Measurements from ENCODE around the gene FYN. TPM values are rescaled to one million over a fixed set of nuclear protein-coding genes. Genes with fewer than 3 reads are reported as not detected.

The FYN gene
- total and polyA plus RNA-seq, 2 of the 8 experiments (the other 6 are each of a cell fraction or from before 2014, with no cell fraction given): 46.8 to 97.2 TPM

DNA sequence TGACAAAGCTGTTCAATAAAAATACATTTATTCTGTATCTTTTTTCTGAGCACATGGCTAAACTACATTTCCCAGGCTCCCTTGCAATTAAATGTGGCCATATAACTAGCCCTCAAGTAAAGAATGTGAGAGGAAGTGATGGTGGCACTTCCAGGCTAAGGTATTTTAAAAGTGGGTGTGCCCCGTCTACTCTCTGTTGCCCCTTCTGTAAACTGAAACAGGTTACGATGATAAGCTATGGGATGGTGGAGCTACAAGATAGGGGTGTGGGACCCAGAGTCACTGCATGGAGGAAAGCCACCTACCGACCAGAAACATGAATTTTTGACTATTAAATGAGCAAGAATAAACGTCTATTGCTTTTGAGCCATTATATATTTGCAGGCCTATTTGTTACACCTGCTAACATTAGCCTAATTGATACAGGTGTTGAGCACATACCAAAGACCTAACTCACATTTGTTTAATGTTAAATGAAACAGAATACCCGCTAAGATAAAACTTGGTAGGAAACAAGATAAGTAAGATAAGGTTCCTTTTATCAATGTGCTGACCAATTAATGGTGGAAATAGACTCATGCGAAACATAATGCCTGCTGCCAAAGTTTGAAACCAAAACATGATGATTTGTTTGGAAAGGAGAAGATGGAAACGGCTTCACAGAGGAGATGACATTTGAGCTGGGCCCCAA lies 3.1 kb downstream of the FYN start:
- H2BK20ac ChIP-seq (ENCODE audit: low read length): no peak overlapping the region
- no peaks in the 10 kb centered on the region for H3K36me3 ChIP-seq (ENCODE audit: control insufficient read depth in 2 of 4, insufficient read depth in 4 of 4, low read length in 3 of 4)
- no peak overlapping the region for H4K5ac ChIP-seq (ENCODE audit: insufficient read length, low read depth, low read length)
- H3K27ac ChIP-seq (ENCODE audit: low read depth, low read length): no peak overlapping the region
- no peak overlapping the region for H2AFZ ChIP-seq (ENCODE audit: low read length)
- no peak overlapping the region for H2BK120ac ChIP-seq (replicated peaks; ENCODE audit: low read depth, low read length)
- H4K20me1 ChIP-seq (replicated peaks in 1 of 2; ENCODE audit: control insufficient read depth in 1 of 2, insufficient read depth in 2 of 2, low read length in 2 of 2): peaks cover 0 to 2% of the 10 kb centered on the region in 2 experiments
- no peak overlapping the region for H3K18ac ChIP-seq (ENCODE audit: extremely low read depth, low read length)
- peaks cover 4% of the 10 kb centered on the region; the same call in 1 of the 2 replicates for H3K23me2 ChIP-seq (ENCODE audit: low read depth, low read length)
- H3K4me2 ChIP-seq (ENCODE audit: insufficient read depth in 1 of 2, low read depth in 2 of 2, low read length in 2 of 2): no peak overlapping the region; a peak in 1 of 4 replicates
- peaks cover 7 to 67% of the 10 kb centered on the region in 2 experiments for H3K79me2 ChIP-seq (ENCODE audit: control insufficient read depth in 1 of 2, insufficient read depth in 2 of 2, low read length in 2 of 2)
- no peak overlapping the region for H2BK5ac ChIP-seq (ENCODE audit: low read depth, low read length)
- no peak overlapping the region for H3K23ac ChIP-seq (ENCODE audit: insufficient read length)
- H3K14ac ChIP-seq (ENCODE audit: insufficient read length): no peak overlapping the region
- FAIRE-seq: no peak
- no peaks in the 10 kb centered on the region for H3K9me3 ChIP-seq (ENCODE audit: insufficient read depth in 2 of 2, low read depth in 1 of 2, low read length in 1 of 2)
- CTCF ChIA-PET (ENCODE audit: partially characterized antibody): interaction anchor here (0.8 to 1.4 kb wide), 6 partner anchors 25 to 137 kb away, joined by 3 to 4 read pairs (median 3); no protein-coding TSS in a partner anchor
- WGBS, 2 experiments (ENCODE audit: extremely low coverage in 1 of 2, insufficient coverage in 1 of 2, insufficient read length in 1 of 2, insufficient replicate concordance in 2 of 2, low coverage in 1 of 2, low lambda C conversion rate in 2 of 2, missing lambda C conversion rate in 1 of 2): 84% methylated on average over 7 of the region's 7 CpGs; no CpG with 5 or more reads in 1 of the 2 experiments
- TF ChIP-seq YY1 (IDR thresholded peaks at IDR 0.05; ENCODE audit: low read depth, low read length) (peak; percentile 60; the same call in 1 of the 2 replicates), HDAC2 (IDR thresholded peaks at IDR 0.05; ENCODE audit: borderline replicate concordance in 1 of 2, low read depth in 2 of 2, low read length in 2 of 2) (no peak), RAD21 (IDR thresholded peaks at IDR 0.05 in 1 of 2, conservative IDR thresholded peaks at IDR 0.05 in 1 of 2; ENCODE audit: low read depth in 2 of 2, low read length in 2 of 2) (no peak; a peak in 1 of 4 replicates), GABPA (IDR thresholded peaks at IDR 0.05; ENCODE audit: borderline replicate concordance, insufficient read depth, low read length) (no peak), TAF7 (optimal IDR thresholded peaks at IDR 0.05; ENCODE audit: borderline replicate concordance, low read depth, low read length) (no peak), SIX5 (IDR thresholded peaks at IDR 0.05; ENCODE audit: low read depth, low read length) (peak; percentile 54; the same call in 1 of the 2 replicates)
- TF ChIP-seq, protein P1, sequence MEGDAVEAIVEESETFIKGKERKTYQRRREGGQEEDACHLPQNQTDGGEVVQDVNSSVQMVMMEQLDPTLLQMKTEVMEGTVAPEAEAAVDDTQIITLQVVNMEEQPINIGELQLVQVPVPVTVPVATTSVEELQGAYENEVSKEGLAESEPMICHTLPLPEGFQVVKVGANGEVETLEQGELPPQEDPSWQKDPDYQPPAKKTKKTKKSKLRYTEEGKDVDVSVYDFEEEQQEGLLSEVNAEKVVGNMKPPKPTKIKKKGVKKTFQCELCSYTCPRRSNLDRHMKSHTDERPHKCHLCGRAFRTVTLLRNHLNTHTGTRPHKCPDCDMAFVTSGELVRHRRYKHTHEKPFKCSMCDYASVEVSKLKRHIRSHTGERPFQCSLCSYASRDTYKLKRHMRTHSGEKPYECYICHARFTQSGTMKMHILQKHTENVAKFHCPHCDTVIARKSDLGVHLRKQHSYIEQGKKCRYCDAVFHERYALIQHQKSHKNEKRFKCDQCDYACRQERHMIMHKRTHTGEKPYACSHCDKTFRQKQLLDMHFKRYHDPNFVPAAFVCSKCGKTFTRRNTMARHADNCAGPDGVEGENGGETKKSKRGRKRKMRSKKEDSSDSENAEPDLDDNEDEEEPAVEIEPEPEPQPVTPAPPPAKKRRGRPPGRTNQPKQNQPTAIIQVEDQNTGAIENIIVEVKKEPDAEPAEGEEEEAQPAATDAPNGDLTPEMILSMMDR (IDR thresholded peaks at IDR 0.05; ENCODE audit: control extremely low read depth in 1 of 3, insufficient read depth in 1 of 3, low read depth in 1 of 3, low read length in 3 of 3): peak in 1 of 3 experiments; percentile 7; a peak in 1 of 4 replicates
- peaks cover 8% of the 10 kb centered on the region; the same call in 1 of the 2 replicates for H3K79me1 ChIP-seq (ENCODE audit: low read depth, low read length)
- H3K56ac ChIP-seq (replicated peaks; ENCODE audit: insufficient read length, low read depth, low read length): no peak overlapping the region
- H4K8ac ChIP-seq (ENCODE audit: extremely low read depth, insufficient read depth, low read length): no peak overlapping the region
- H3K9ac ChIP-seq (replicated peaks in 1 of 4; ENCODE audit: extremely low read depth in 1 of 4, low read depth in 3 of 4, low read length in 3 of 4): no peak overlapping the region
- peaks cover 2 to 18% (median 18%) of the 10 kb centered on the region in 4 experiments; a peak in 5 of 7 replicates for H3K4me1 ChIP-seq (replicated peaks in 1 of 4; ENCODE audit: control insufficient read depth in 3 of 4, insufficient read depth in 4 of 4, low read length in 3 of 4)
- no peaks in the 10 kb centered on the region for H3K27me3 ChIP-seq (replicated peaks in 1 of 4; ENCODE audit: control insufficient read depth in 3 of 4, extremely low read depth in 1 of 4, insufficient read depth in 3 of 4, low read length in 3 of 4)
- no peak overlapping the region; a peak in 1 of 8 replicates for H3K4me3 ChIP-seq (ENCODE audit: extremely low read depth in 1 of 4, insufficient read depth in 2 of 4, low read depth in 3 of 4, low read length in 4 of 4)
- H2BK12ac ChIP-seq (ENCODE audit: low read depth, low read length): no peak overlapping the region
- H4K91ac ChIP-seq (replicated peaks; ENCODE audit: insufficient read length, low read length): no peak overlapping the region
- no peak for DNase-seq (ENCODE audit: low read depth in 1 of 2, low spot score in 2 of 2)
- H2BK15ac ChIP-seq (ENCODE audit: low read length): no peak overlapping the region
- no peak overlapping the region for H2AK5ac ChIP-seq (ENCODE audit: low read depth, low read length)
- POLR2A ChIA-PET (ENCODE audit: partially characterized antibody): no interaction called here
- no peak overlapping the region for H3K4ac ChIP-seq (replicated peaks; ENCODE audit: insufficient read length, low read depth, low read length)
